Measurements from ENCODE around the gene MUC2.

DNA sequence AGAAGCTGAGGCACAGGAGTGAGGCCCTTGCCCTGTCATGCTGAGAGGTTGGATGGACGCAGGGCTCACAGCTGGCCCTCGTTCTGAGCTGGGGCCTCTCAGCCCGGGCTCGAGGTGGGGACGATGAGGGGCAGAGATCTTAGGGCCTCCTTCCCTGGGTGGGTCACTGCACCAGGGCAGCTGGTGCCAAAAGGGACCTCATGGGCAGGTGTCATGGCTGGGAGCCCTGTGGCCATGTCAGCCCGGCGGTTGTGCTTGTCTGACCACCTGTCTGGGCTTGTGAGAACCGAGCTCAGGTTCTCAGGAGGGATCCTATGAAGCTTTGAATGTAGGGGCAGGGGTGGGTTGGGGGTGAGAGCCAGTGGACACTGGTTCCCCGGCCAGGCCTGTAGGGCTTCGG lies 36.3 kb upstream of the MUC2 start:
- TF ChIP-seq, protein P1, sequence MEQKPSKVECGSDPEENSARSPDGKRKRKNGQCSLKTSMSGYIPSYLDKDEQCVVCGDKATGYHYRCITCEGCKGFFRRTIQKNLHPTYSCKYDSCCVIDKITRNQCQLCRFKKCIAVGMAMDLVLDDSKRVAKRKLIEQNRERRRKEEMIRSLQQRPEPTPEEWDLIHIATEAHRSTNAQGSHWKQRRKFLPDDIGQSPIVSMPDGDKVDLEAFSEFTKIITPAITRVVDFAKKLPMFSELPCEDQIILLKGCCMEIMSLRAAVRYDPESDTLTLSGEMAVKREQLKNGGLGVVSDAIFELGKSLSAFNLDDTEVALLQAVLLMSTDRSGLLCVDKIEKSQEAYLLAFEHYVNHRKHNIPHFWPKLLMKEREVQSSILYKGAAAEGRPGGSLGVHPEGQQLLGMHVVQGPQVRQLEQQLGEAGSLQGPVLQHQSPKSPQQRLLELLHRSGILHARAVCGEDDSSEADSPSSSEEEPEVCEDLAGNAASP (IDR thresholded peaks at IDR 0.05), result no peak
- TF ChIP-seq ZNF12 (CRISPR knock-in tag; IDR thresholded peaks at IDR 0.05) (no peak), POLR2AphosphoS5 (IDR thresholded peaks at IDR 0.05; ENCODE audit: control insufficient read depth, insufficient read depth, low read depth, low read length) (no peak), FOXA1 (IDR thresholded peaks at IDR 0.05; ENCODE audit: borderline replicate concordance) (no peak), YY1 (IDR thresholded peaks at IDR 0.05; ENCODE audit: borderline replicate concordance in 1 of 3, control insufficient read depth in 1 of 3, extremely low read depth in 1 of 3, insufficient read depth in 3 of 3, insufficient read length in 1 of 3, insufficient replicate concordance in 2 of 3, low read depth in 1 of 3, low read length in 2 of 3) (no peak), TBL1XR1 (IDR thresholded peaks at IDR 0.05; ENCODE audit: low read length in 2 of 2) (no peak), GABPB2 (CRISPR knock-in tag; conservative IDR thresholded peaks at IDR 0.05) (no peak), POLR2A (conservative IDR thresholded peaks at IDR 0.05) (no peak), FOXK2 (conservative IDR thresholded peaks at IDR 0.05 in 1 of 2, IDR thresholded peaks at IDR 0.05 in 1 of 2; ENCODE audit: low read depth in 2 of 2) (no peak), ZNF174 (CRISPR knock-in tag; IDR thresholded peaks at IDR 0.05) (no peak)
- TF ChIP-seq, protein P2, sequence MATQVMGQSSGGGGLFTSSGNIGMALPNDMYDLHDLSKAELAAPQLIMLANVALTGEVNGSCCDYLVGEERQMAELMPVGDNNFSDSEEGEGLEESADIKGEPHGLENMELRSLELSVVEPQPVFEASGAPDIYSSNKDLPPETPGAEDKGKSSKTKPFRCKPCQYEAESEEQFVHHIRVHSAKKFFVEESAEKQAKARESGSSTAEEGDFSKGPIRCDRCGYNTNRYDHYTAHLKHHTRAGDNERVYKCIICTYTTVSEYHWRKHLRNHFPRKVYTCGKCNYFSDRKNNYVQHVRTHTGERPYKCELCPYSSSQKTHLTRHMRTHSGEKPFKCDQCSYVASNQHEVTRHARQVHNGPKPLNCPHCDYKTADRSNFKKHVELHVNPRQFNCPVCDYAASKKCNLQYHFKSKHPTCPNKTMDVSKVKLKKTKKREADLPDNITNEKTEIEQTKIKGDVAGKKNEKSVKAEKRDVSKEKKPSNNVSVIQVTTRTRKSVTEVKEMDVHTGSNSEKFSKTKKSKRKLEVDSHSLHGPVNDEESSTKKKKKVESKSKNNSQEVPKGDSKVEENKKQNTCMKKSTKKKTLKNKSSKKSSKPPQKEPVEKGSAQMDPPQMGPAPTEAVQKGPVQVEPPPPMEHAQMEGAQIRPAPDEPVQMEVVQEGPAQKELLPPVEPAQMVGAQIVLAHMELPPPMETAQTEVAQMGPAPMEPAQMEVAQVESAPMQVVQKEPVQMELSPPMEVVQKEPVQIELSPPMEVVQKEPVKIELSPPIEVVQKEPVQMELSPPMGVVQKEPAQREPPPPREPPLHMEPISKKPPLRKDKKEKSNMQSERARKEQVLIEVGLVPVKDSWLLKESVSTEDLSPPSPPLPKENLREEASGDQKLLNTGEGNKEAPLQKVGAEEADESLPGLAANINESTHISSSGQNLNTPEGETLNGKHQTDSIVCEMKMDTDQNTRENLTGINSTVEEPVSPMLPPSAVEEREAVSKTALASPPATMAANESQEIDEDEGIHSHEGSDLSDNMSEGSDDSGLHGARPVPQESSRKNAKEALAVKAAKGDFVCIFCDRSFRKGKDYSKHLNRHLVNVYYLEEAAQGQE (IDR thresholded peaks at IDR 0.05; ENCODE audit: borderline replicate concordance), result no peak
- TF ChIP-seq, protein P2 (CRISPR knock-in tag; IDR thresholded peaks at IDR 0.05; ENCODE audit: low read depth), result no peak
- TF ChIP-seq, protein P3, sequence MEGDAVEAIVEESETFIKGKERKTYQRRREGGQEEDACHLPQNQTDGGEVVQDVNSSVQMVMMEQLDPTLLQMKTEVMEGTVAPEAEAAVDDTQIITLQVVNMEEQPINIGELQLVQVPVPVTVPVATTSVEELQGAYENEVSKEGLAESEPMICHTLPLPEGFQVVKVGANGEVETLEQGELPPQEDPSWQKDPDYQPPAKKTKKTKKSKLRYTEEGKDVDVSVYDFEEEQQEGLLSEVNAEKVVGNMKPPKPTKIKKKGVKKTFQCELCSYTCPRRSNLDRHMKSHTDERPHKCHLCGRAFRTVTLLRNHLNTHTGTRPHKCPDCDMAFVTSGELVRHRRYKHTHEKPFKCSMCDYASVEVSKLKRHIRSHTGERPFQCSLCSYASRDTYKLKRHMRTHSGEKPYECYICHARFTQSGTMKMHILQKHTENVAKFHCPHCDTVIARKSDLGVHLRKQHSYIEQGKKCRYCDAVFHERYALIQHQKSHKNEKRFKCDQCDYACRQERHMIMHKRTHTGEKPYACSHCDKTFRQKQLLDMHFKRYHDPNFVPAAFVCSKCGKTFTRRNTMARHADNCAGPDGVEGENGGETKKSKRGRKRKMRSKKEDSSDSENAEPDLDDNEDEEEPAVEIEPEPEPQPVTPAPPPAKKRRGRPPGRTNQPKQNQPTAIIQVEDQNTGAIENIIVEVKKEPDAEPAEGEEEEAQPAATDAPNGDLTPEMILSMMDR (IDR thresholded peaks at IDR 0.05 in 2 of 3, conservative IDR thresholded peaks at IDR 0.05 in 1 of 3; ENCODE audit: insufficient read depth in 2 of 3, low read depth in 1 of 3, low read length in 3 of 3), result no peak
- TF ChIP-seq, protein P4, sequence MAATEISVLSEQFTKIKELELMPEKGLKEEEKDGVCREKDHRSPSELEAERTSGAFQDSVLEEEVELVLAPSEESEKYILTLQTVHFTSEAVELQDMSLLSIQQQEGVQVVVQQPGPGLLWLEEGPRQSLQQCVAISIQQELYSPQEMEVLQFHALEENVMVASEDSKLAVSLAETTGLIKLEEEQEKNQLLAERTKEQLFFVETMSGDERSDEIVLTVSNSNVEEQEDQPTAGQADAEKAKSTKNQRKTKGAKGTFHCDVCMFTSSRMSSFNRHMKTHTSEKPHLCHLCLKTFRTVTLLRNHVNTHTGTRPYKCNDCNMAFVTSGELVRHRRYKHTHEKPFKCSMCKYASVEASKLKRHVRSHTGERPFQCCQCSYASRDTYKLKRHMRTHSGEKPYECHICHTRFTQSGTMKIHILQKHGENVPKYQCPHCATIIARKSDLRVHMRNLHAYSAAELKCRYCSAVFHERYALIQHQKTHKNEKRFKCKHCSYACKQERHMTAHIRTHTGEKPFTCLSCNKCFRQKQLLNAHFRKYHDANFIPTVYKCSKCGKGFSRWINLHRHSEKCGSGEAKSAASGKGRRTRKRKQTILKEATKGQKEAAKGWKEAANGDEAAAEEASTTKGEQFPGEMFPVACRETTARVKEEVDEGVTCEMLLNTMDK (IDR thresholded peaks at IDR 0.05; ENCODE audit: borderline replicate concordance, insufficient read depth, low read depth, low read length, poor library complexity, severe bottlenecking), result no peak
